Epidermal melanocyte (primary cell): ENCODE measurements around the gene ZRSR2.

ENCODE experiments used
- DNase-seq: peaks from one replicate; pipeline ENCODE4 v3.0.0; 2011; ENCODE audit warnings: low spot score; ENCODE audit not compliant: insufficient read length

ZRSR2 gene

GRCh38 chrX:15848576-15848975, 58.3 kb downstream of the ZRSR2 start:
- DNase-seq: peak; percentile 19

- DNase-seq: no peak
Measured at GRCh38 chrX:15849555-15849954, 59.3 kb downstream of the ZRSR2 start.

DNA sequence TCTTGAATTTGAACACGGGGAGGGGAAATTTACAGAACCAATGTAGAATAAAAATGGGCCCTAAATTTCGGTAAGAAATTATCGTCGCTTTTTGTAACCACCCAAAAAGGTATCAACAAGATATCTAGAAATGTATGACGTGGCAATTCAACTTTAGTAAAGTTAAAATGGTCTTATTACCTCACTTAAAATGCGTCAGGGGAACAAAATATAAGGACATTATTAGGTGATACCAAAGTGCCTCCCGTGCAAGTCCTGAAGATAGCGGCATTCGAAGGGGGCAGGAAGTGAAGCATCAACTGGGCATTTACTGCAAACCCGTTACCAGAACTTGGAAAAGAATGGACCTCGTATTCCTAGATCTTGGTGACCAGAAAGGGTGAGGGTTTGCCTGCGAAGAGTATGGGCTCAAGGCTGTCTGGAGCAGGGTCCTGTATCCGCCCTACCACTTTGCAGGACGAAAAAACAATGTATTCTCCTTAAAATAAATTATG, 63.3 kb downstream of the ZRSR2 start:
- DNase-seq: no peak

DNA sequence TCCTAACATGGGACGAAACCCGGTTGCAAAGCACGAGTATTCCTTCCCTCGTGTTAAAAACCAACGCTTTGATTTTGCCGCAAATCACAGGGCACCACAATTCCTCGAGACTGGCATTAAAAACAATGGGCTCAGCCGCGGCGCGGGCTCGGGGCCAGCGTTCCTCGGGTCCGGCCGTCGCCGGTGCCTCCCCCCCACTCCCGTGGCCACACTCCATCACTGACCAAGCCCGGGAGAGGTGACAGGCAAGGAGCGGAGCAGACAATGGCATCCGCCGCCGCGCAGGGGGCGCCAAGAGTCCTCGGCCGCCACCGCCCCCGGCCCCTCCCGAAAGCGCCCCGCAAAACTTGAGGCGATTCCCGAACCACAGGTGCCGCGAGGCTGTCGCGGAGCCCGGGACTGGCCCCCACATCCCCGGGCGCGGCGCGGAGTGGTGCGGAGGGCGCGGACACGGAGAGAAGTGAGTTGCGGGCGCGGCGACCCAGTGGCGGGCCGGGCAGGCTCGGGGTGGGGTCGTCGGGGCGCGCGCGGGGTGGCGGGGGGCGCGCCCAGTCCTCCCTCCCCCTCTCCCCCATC, 63.9 kb downstream of the ZRSR2 start:
- no peak for DNase-seq

DNA sequence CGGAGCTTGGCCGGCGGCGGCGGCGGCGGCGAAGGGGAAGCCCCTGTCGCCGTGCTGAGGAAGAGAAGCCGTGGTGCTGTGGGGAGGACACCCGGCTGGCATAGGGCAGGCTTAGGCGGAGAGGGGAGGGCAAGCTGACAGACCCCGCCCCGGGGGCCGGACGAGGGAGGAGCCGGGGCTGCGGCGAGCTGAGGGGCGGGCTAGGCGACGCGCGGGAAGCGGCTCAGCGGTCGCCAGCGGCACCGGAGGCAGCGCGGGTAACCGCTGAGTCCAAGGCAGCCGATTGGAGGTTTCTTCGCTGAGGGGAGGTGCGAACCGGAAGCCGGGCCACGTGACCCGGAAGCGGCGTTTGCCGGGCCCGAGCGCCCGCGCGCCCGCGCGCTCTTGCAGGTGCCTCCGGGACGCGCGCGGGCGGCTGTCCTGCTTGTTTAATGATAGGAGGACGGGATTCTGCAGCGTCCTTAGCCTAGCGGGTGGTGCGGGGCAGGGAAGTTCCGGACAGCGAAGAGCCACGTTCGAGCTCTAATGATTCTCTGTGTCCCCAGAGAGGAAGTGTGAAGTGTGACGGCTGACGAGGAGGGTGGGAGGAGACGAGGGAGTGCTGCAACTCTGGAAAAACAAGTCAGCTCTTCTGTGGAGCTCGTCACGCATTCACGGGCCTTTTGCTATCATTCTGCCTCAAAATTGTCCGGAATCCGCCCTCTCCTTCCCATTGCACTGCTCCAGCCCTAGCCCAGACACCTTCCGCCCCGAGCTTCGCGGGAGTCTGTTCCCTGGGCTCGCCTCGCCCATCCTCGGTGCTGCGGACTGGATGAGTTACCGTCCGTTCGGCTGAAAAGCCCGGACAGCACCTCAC, 64.7 kb downstream of the ZRSR2 start, which contains the start of gene AP1S2:
TSS of gene AP1S2 (minus strand) at position 102 of the 856 bp plus-strand sequence. CDS start 2,289 bp downstream, outside the sequence.
- peak; percentile 58 for DNase-seq

GRCh38 chrX:15855568-15856221, 65.4 kb downstream of the ZRSR2 start:
- DNase-seq: no peak

GRCh38 chrX:15856222-15856587, 65.9 kb downstream of the ZRSR2 start:
- DNase-seq: no peak

GRCh38 chrX:15856636-15857035, 66.4 kb downstream of the ZRSR2 start:
- DNase-seq: no peak

DNA sequence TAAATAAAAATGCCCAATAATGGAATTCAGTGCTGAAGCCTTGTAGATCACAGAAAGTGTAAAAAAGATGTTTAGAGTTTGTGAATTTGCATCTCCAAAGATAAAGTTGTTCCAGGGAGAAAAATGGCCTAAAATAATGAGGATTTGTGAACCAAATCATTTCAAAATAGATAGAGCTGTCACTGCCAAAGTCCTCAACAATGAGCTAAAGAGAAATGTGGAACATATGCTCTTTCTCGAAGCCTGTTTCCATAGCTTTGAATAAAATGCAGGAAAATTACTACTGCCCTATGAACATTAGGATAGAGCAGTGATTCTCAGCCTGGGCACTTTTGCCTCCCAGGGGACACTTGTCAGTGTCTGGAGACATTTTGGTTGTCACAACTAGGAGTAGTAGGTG, 67.8 kb downstream of the ZRSR2 start:
- DNase-seq: no peak

DNA sequence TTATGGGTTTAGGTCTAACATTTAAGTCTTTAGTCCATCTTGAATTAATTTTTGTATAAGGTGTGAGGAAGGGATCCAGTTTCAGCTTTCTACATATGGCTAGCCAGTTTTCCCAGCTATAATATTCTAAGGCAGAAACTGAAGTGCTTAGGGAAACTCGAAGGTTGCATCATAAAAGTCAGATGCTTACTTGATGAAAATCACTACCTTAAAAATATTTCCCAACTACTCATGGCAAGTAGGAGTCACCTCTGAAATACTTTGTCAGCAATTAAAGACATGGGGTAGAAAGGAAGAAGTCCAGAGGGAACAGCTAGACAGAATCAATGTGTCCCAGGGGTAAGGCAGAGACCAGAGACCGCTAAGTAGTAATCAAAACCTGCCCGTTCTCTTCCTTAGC, 70.6 kb downstream of the ZRSR2 start:
- no peak for DNase-seq

GRCh38 chrX:15864023-15864422, 73.7 kb downstream of the ZRSR2 start:
- no peak for DNase-seq

DNA sequence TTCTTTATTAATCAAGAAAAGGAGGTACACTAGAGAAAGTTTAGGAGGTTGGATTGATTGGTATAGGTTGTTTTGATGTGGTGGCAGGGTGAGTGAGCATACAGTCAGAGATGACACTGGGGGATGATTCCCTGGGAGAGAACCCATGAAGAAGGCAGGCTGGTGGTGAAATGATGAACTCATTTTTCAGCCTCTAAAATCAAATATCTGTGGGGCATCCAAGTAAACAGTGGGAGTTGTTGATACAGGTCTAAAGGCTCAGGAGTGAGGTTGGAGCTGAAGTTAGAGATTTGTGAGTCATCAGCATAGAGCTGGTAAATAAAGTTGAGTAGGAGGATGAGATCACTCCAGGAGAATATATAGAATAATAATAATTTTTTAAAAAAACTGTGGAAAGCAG, 74.3 kb downstream of the ZRSR2 start:
- no peak for DNase-seq

GRCh38 chrX:15866147-15866546, 75.9 kb downstream of the ZRSR2 start:
- DNase-seq: no peak

DNA sequence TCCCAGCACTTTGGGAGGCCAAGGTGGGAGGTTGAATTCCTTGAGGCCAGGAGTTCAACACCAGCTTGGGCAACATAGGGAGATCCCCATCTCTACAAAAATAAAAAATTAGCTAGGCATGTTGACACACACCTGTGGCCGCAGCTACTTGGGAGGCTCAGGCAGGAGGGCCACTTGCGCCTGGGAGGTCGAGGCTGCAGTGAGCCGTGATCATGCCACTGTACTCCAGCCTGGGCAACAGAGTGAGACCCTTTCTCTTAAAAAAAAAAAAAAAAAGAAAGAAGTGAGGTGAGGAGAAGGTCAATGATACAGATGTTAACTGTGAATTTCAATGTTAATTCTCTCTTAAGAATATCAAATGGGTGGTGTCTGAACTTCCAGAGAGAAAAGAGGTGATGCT, 79.4 kb downstream of the ZRSR2 start:
- DNase-seq: no peak

GRCh38 chrX:15870310-15870709, 80.0 kb downstream of the ZRSR2 start:
- no peak for DNase-seq
